CD14-positive monocyte (primary cell): ENCODE results near the gene MBP. TPM values are rescaled to one million over a fixed set of nuclear protein-coding genes. Genes with fewer than 3 reads are reported as not detected.

Experiments
- DNase-seq, 3 donors: peaks; one replicate each; pipeline ENCODE4 v3.0.0-alpha.2; 2011 to 2022
- H2AFZ ChIP-seq: 2 replicates; pipeline ENCODE4 v1.6.0; 2012; ENCODE audit warnings: mild to moderate bottlenecking, low read depth, low read length, inconsistent platforms; ENCODE audit not compliant: insufficient read depth, poor library complexity, severe bottlenecking
- H3K27ac ChIP-seq, 2 donors: 1 replicate in 1 of 2; 2 replicates in 1 of 2; pipeline ENCODE4 v1.5.1; 2012 to 2013; ENCODE audit warnings: low read length in 2 of 2, control low read depth in 1 of 2, inconsistent platforms in 1 of 2, low read depth in 1 of 2, mild to moderate bottlenecking in 1 of 2
- H3K27me3 ChIP-seq, 2 donors: one replicate each; pipeline versions ENCODE4 v1.6.0 to v1.6.1; 2011 to 2013; ENCODE audit warnings: low read length in 2 of 2; ENCODE audit not compliant: control insufficient read depth in 2 of 2, insufficient read depth in 2 of 2
- H3K36me3 ChIP-seq, 2 donors: replicated peaks in 1 of 2; 1 replicate in 1 of 2; 2 replicates in 1 of 2; pipeline versions ENCODE4 v1.5.1 to v1.6.1; 2012 to 2013; ENCODE audit warnings: low read length in 2 of 2, control low read depth in 1 of 2, inconsistent platforms in 1 of 2, mild to moderate bottlenecking in 1 of 2; ENCODE audit not compliant: insufficient read depth in 2 of 2, control insufficient read depth in 1 of 2
- H3K4me1 ChIP-seq, 2 donors: 1 replicate in 1 of 2; 2 replicates in 1 of 2; pipeline versions ENCODE4 v1.5.1 to v1.6.1; 2012 to 2013; ENCODE audit warnings: low read length in 2 of 2, control low read depth in 1 of 2, inconsistent platforms in 1 of 2, mild to moderate bottlenecking in 1 of 2, moderate library complexity in 1 of 2; ENCODE audit not compliant: insufficient read depth in 2 of 2, control insufficient read depth in 1 of 2
- H3K4me2 ChIP-seq: replicated peaks from 2 replicates; pipeline ENCODE3; 2012; ENCODE audit warnings: low read length, moderate library complexity, mild to moderate bottlenecking; ENCODE audit not compliant: poor library complexity, severe bottlenecking; ENCODE audit errors: extremely low read depth
- H3K4me3 ChIP-seq, 3 experiments: fragments of 200-600 bp in 1 of 3; sonication (generic) in 1 of 3; replicated peaks in 1 of 3; 1 replicate in 2 of 3; 2 replicates in 1 of 3; pipeline ENCODE4 v1.5.1; 2011 to 2013; ENCODE audit warnings: low read length in 3 of 3, mild to moderate bottlenecking in 3 of 3, control low read depth in 2 of 3, low read depth in 2 of 3, inconsistent platforms in 1 of 3, moderate library complexity in 1 of 3
- H3K79me2 ChIP-seq: 2 replicates; pipeline ENCODE4 v1.6.0; 2012; ENCODE audit warnings: mild to moderate bottlenecking, control low read depth, inconsistent platforms, low read length, moderate library complexity; ENCODE audit not compliant: insufficient read depth
- H3K9ac ChIP-seq: 2 replicates; pipeline ENCODE4 v1.6.0; 2017; ENCODE audit warnings: low read length, mild to moderate bottlenecking; ENCODE audit not compliant: insufficient read depth, poor library complexity, severe bottlenecking
- H3K9me3 ChIP-seq, 2 donors: replicated peaks in 1 of 2; 1 replicate in 1 of 2; 2 replicates in 1 of 2; pipeline versions ENCODE4 v1.5.1 to v1.6.1; 2012 to 2013; ENCODE audit warnings: low read length in 2 of 2, control low read depth in 1 of 2; ENCODE audit not compliant: control insufficient read depth in 1 of 2, insufficient read depth in 1 of 2
- H4K20me1 ChIP-seq: 2 replicates; pipeline ENCODE4 v1.6.0; 2012; ENCODE audit warnings: mild to moderate bottlenecking, low read length, control low read depth, moderate library complexity; ENCODE audit not compliant: insufficient read depth
- H3K27ac Mint-ChIP-seq, 7 donors: one replicate each; pipeline ENCODE4 v1.8.0; 2020; ENCODE audit warnings: mild to moderate bottlenecking in 7 of 7, mixed read lengths in 7 of 7, moderate library complexity in 6 of 7, inconsistent platforms in 2 of 7
- H3K27me3 Mint-ChIP-seq, 3 donors: one replicate each; pipeline ENCODE4 v1.8.0; 2021 to 2022; ENCODE audit warnings: low read depth in 3 of 3, mild to moderate bottlenecking in 3 of 3, mixed read lengths in 3 of 3, moderate library complexity in 3 of 3, inconsistent platforms in 1 of 3
- H3K36me3 Mint-ChIP-seq, 2 donors: one replicate each; pipeline ENCODE4 v1.8.0; 2020; ENCODE audit warnings: mixed read lengths in 2 of 2, inconsistent platforms in 1 of 2, mild to moderate bottlenecking in 1 of 2
- H3K4me1 Mint-ChIP-seq: one replicate; pipeline ENCODE4 v1.8.0; 2020; ENCODE audit warnings: mild to moderate bottlenecking, mixed read lengths
- H3K4me3 Mint-ChIP-seq, 2 donors: one replicate each; pipeline ENCODE4 v1.8.0; 2020; ENCODE audit warnings: mild to moderate bottlenecking in 2 of 2, mixed read lengths in 2 of 2, moderate library complexity in 1 of 2
- H3K9me3 Mint-ChIP-seq, 7 donors: one replicate each; pipeline ENCODE4 v1.8.0; 2020 to 2022; ENCODE audit warnings: mixed read lengths in 7 of 7, mild to moderate bottlenecking in 6 of 7, moderate library complexity in 6 of 7, inconsistent platforms in 2 of 7
- CTCF ChIP-seq: fragments of 200-600 bp; IDR thresholded peaks from one replicate; pipeline ENCODE4 v1.8.0; 2022; ENCODE audit warnings: antibody characterized with exemption, mild to moderate bottlenecking
- WGBS: methylation state at CpG from one replicate; pipeline ENCODE4 v1.1.5; 2013; ENCODE audit warnings: missing lambda C conversion rate; ENCODE audit not compliant: insufficient coverage; 5-methylcytosine and 5-hydroxymethylcytosine counted together
- intact Hi-C, 2 donors: fragments of 100-400 bp; cut with micrococcal nuclease; formaldehyde crosslinking; loops; one replicate each; pipeline versions ENCODE4 v1.15.0 to v1.15.1; 2023
- polyA plus RNA-seq, 3 donors: library from polyadenylated mRNA; depleted of rRNA in 1 of 3; unstranded in 2 of 3; stranded (reverse) in 1 of 3; fragments of 300-500 nt in 2 of 3; fragments of >200 nt in 1 of 3; fragmentation: Illumina TruSeq in 2 of 3; gene quantifications; 1 replicate in 2 of 3; 2 replicates in 1 of 3; pipeline ENCODE4 v1.2.3, GENCODE V29; 2012 to 2021

The MBP gene
- polyA plus RNA-seq, 3 donors, result 47.7 to 81.0 (median 50.4) TPM

- Histone ChIP-seq H3K27ac (no peak overlapping the region), H3K4me1 (peaks cover 11 to 17% of the 10 kb centered on the region in 2 donors), H2AFZ (no peak overlapping the region), H3K4me2 (no peak overlapping the region), H4K20me1 (no peaks in the 10 kb centered on the region), H3K79me2 (no peaks in the 10 kb centered on the region), H3K9ac (no peak overlapping the region), H3K4me3 (no peak overlapping the region), H3K9me3 (no peaks in the 10 kb centered on the region), H3K36me3 (no peaks in the 10 kb centered on the region), H3K27me3 (no peaks in the 10 kb centered on the region)
- WGBS, result 99% methylated on average over 10 of the region's 13 CpGs
- H3K4me1 Mint-ChIP-seq, result peaks cover 13% of the 10 kb centered on the region
- DNase-seq, result no peak
- intact Hi-C loops, result no loop called here
- no peaks in the 10 kb centered on the region for H3K9me3 Mint-ChIP-seq
- H3K27ac Mint-ChIP-seq, result peak overlapping the region in 1 of 7 donors; percentile 41
- no peak overlapping the region for H3K4me3 Mint-ChIP-seq
- no peaks in the 10 kb centered on the region for H3K27me3 Mint-ChIP-seq
- peaks cover 0 to 3% of the 10 kb centered on the region in 2 donors for H3K36me3 Mint-ChIP-seq
- TF ChIP-seq CTCF, result no peak
Observed at GRCh38 chr18:76999077-76999476, 133.5 kb downstream of the MBP start.

GRCh38 chr18:76997951-76998808 lies 134.4 kb downstream of the MBP start:
- Histone ChIP-seq H3K9ac (no peak overlapping the region), H3K79me2 (no peaks in the 10 kb centered on the region), H4K20me1 (no peaks in the 10 kb centered on the region), H3K9me3 (no peaks in the 10 kb centered on the region), H3K27ac (no peak overlapping the region), H3K27me3 (no peaks in the 10 kb centered on the region), H2AFZ (no peak overlapping the region), H3K4me1 (peaks cover 4 to 8% of the 10 kb centered on the region in 2 donors), H3K4me2 (no peak overlapping the region), H3K4me3 (no peak overlapping the region), H3K36me3 (no peaks in the 10 kb centered on the region)
- Mint-ChIP-seq H3K36me3 (peaks cover 0 to 3% of the 10 kb centered on the region in 2 donors), H3K4me1 (peaks cover 7% of the 10 kb centered on the region), H3K27ac (no peak overlapping the region), H3K9me3 (no peaks in the 10 kb centered on the region), H3K27me3 (no peaks in the 10 kb centered on the region), H3K4me3 (no peak overlapping the region)
- WGBS, result 96% methylated on average over 33 of the region's 38 CpGs
- intact Hi-C loops, result no loop called here
- TF ChIP-seq CTCF, result no peak
- DNase-seq, result no peak
